NCI-H524 treated with DMSO at 0.1 percent for 48 hours (cell line): Measurements from ENCODE around the gene LRP11.
"Not testable (repeated sequence)": the region's sequence is repeated elsewhere in the genome, so short reads cannot be mapped to it uniquely, and the experiment has no call there.

ENCODE experiments used
- DNase-seq: peaks from one replicate; lab custom pipeline; 2025; lab: John Stamatoyannopoulos, UW

LRP11 gene

GRCh38 chr6:149897855-149898744 lies 33.9 kb upstream of the LRP11 start, which contains the start of gene RAET1E:
Gene RAET1E, minus strand, starts transcription at chr6:149898113. Its CDS starts 7,212 bp downstream, at chr6:149890901.
- DNase-seq, result no peak

- no peak for DNase-seq
Measured at GRCh38 chr6:149897015-149897697, 33.0 kb upstream of the LRP11 start.

- no peak for DNase-seq
Measured at GRCh38 chr6:149896491-149896890, 32.3 kb upstream of the LRP11 start.

GRCh38 chr6:149895833-149896271 lies 31.7 kb upstream of the LRP11 start:
- DNase-seq, result no peak

- no peak for DNase-seq
Measured at GRCh38 chr6:149895048-149895590, 31.0 kb upstream of the LRP11 start.

GRCh38 chr6:149891864-149892263 lies 27.7 kb upstream of the LRP11 start:
- DNase-seq, result not testable (repeated sequence)

GRCh38 chr6:149891259-149891658 lies 27.1 kb upstream of the LRP11 start:
- no peak for DNase-seq

- DNase-seq, result no peak
Measured at GRCh38 chr6:149890629-149891045, 26.5 kb upstream of the LRP11 start.

- DNase-seq, result no peak
Measured at GRCh38 chr6:149889326-149889725, 25.2 kb upstream of the LRP11 start.

GRCh38 chr6:149888659-149889058 lies 24.5 kb upstream of the LRP11 start:
- DNase-seq, result no peak

- DNase-seq, result no peak
Measured at GRCh38 chr6:149888093-149888492, 23.9 kb upstream of the LRP11 start.

- no peak for DNase-seq
Measured at GRCh38 chr6:149887343-149887742, 23.2 kb upstream of the LRP11 start.

GRCh38 chr6:149885888-149886287 lies 21.7 kb upstream of the LRP11 start:
- no peak for DNase-seq

- DNase-seq, result no peak
Measured at GRCh38 chr6:149884617-149885016, 20.5 kb upstream of the LRP11 start.

- no peak for DNase-seq
Measured at GRCh38 chr6:149884215-149884614, 20.1 kb upstream of the LRP11 start.

- DNase-seq, result no peak
Measured at GRCh38 chr6:149881860-149882259, 17.7 kb upstream of the LRP11 start.

GRCh38 chr6:149881066-149881766 lies 17.1 kb upstream of the LRP11 start:
- DNase-seq, result no peak

- DNase-seq, result no peak
Measured at GRCh38 chr6:149877659-149878058, 13.5 kb upstream of the LRP11 start.

- DNase-seq, result no peak
Measured at GRCh38 chr6:149876241-149876933, 12.2 kb upstream of the LRP11 start.

- no peak for DNase-seq
Measured at GRCh38 chr6:149872233-149872632, 8.1 kb upstream of the LRP11 start.

- no peak for DNase-seq
Measured at GRCh38 chr6:149871182-149871581, 7.0 kb upstream of the LRP11 start.
